ENCODE measurements around the gene GLRX5. TPM values are rescaled to one million over a fixed set of nuclear protein-coding genes. Genes with fewer than 3 reads are reported as not detected.
"Not testable (repeated sequence)": the region's sequence is repeated elsewhere in the genome, so short reads cannot be mapped to it uniquely, and the experiment has no call there.

Gene GLRX5
- polyA plus RNA-seq, 3 donors: 65.9 to 87.6 (median 72.3) TPM

GRCh38 chr14:95495538-95496025 is 39.3 kb upstream of the GLRX5 start:
- DNase-seq (ENCODE audit: extremely low read depth in 1 of 11, low read depth in 9 of 11, low spot score in 4 of 11): no peak

- DNase-seq (ENCODE audit: extremely low read depth in 1 of 11, low read depth in 9 of 11, low spot score in 4 of 11): no peak
These were observed 38.7 kb upstream of the GLRX5 start for GRCh38 chr14:95496111-95496681.

GRCh38 chr14:95496690-95497259 is 38.1 kb upstream of the GLRX5 start:
- DNase-seq (ENCODE audit: extremely low read depth in 1 of 11, low read depth in 9 of 11, low spot score in 4 of 11): peak in 3 of 11 donors; percentile 38 to 51 (median 40)

- DNase-seq (ENCODE audit: extremely low read depth in 1 of 11, low read depth in 9 of 11, low spot score in 4 of 11): peak in 2 of 11 donors; percentile 51 to 55
These were observed 37.3 kb upstream of the GLRX5 start for GRCh38 chr14:95497561-95498011.

- DNase-seq (ENCODE audit: extremely low read depth in 1 of 11, low read depth in 9 of 11, low spot score in 4 of 11): no peak
These were observed 36.1 kb upstream of the GLRX5 start for GRCh38 chr14:95498622-95499353.

- no peak for DNase-seq (ENCODE audit: extremely low read depth in 1 of 11, low read depth in 9 of 11, low spot score in 4 of 11)
These were observed 35.5 kb upstream of the GLRX5 start for GRCh38 chr14:95499354-95499750.

GRCh38 chr14:95500201-95500681 is 34.6 kb upstream of the GLRX5 start:
- no peak for DNase-seq (ENCODE audit: extremely low read depth in 1 of 11, low read depth in 9 of 11, low spot score in 4 of 11)

- no peak for DNase-seq (ENCODE audit: extremely low read depth in 1 of 11, low read depth in 9 of 11, low spot score in 4 of 11)
These were observed 34.0 kb upstream of the GLRX5 start for GRCh38 chr14:95500772-95501401.

GRCh38 chr14:95502381-95502950 is 32.4 kb upstream of the GLRX5 start:
- no peak for DNase-seq (ENCODE audit: extremely low read depth in 1 of 11, low read depth in 9 of 11, low spot score in 4 of 11)

GRCh38 chr14:95503365-95504134 is 31.3 kb upstream of the GLRX5 start:
- no peak for DNase-seq (ENCODE audit: extremely low read depth in 1 of 11, low read depth in 9 of 11, low spot score in 4 of 11)

- no peak for DNase-seq (ENCODE audit: extremely low read depth in 1 of 11, low read depth in 9 of 11, low spot score in 4 of 11)
These were observed 30.5 kb upstream of the GLRX5 start for GRCh38 chr14:95504135-95505029.

- DNase-seq (ENCODE audit: extremely low read depth in 1 of 11, low read depth in 9 of 11, low spot score in 4 of 11): no peak
These were observed 29.7 kb upstream of the GLRX5 start for GRCh38 chr14:95505030-95505589.

GRCh38 chr14:95507174-95507573 is 27.7 kb upstream of the GLRX5 start:
- no peak for DNase-seq (ENCODE audit: extremely low read depth in 1 of 11, low read depth in 9 of 11, low spot score in 4 of 11)

- DNase-seq (ENCODE audit: extremely low read depth in 1 of 11, low read depth in 9 of 11, low spot score in 4 of 11): no peak
These were observed 27.1 kb upstream of the GLRX5 start for GRCh38 chr14:95507701-95508103.

- no peak for DNase-seq (ENCODE audit: extremely low read depth in 1 of 11, low read depth in 9 of 11, low spot score in 4 of 11)
These were observed 26.5 kb upstream of the GLRX5 start for GRCh38 chr14:95508377-95508776.

GRCh38 chr14:95509495-95509894 is 25.4 kb upstream of the GLRX5 start:
- no peak for DNase-seq (ENCODE audit: extremely low read depth in 1 of 11, low read depth in 9 of 11, low spot score in 4 of 11)

GRCh38 chr14:95510344-95510743 is 24.5 kb upstream of the GLRX5 start:
- DNase-seq (ENCODE audit: extremely low read depth in 1 of 11, low read depth in 9 of 11, low spot score in 4 of 11): not testable (repeated sequence)

Measured in renal cortex interstitium (tissue), 11 donors.